HepG2 (cell line): Measurements from ENCODE around the gene ASB4. TPM values are rescaled to one million over a fixed set of nuclear protein-coding genes. Genes with fewer than 3 reads are reported as not detected.

ENCODE experiments used
- ATAC-seq: fragments of 200-7000 bp; cut with Tn5 transposase; 3 replicates; pipeline ENCODE4 v1.9.1; 2020; ENCODE audit warnings: mild to moderate bottlenecking, moderate library complexity
- BruUV-seq: library from RNA; stranded (reverse); fragments of 400-500 nt; replicated peaks from 2 replicates; lab custom pipeline; 2021; lab: Mats Ljungman, UMichigan
- CTCF ChIA-PET: fragments of 300-600 bp; formaldehyde crosslinking; extraction: SDS; loops from one replicate; lab custom pipeline; 2021; ENCODE audit warnings: low total read pairs, inconsistent platforms, low intra/inter-chr PET ratio; lab: Yijun Ruan, JAX
- POLR2A ChIA-PET: fragments of 350-600 bp; sonication (Branson Sonifier 250); formaldehyde crosslinking; loops from one replicate; lab custom pipeline; 2020; ENCODE audit warnings: antibody characterized with exemption, inconsistent platforms; lab: Yijun Ruan, JAX
- DNase-seq: peaks from one replicate; pipeline ENCODE4 v3.0.0-alpha.2; 2015; ENCODE audit warnings: low spot score
- FAIRE-seq: peaks from 3 replicates; lab custom pipeline; 2011; peaks lifted over from hg19 to GRCh38; lab: Jason Lieb, UNC
- H2AFZ ChIP-seq: one replicate; pipeline ENCODE4 v1.6.1; 2011; ENCODE audit warnings: low read length, inconsistent platforms
- H3K27ac ChIP-seq: fragments of 300-600 bp; 3 replicates; pipeline ENCODE4 v1.8.0; 2011; ENCODE audit warnings: mixed run types, mild to moderate bottlenecking, mixed read lengths, low read length, inconsistent platforms; ENCODE audit not compliant: insufficient read depth; ENCODE audit errors: extremely low read length
- H3K27me3 ChIP-seq, 2 experiments: fragments of 200-600 bp in 1 of 2; 2 replicates in 1 of 2; 3 replicates in 1 of 2; pipeline versions ENCODE4 v1.6.0 to v1.8.0; 2011; ENCODE audit warnings: low read length in 2 of 2, mild to moderate bottlenecking in 2 of 2, moderate library complexity in 2 of 2, inconsistent platforms in 1 of 2; ENCODE audit not compliant: insufficient read depth in 2 of 2, control insufficient read depth in 1 of 2
- H3K36me3 ChIP-seq, 2 experiments: fragments of 200-600 bp in 1 of 2; replicated peaks in 1 of 2; 2 replicates in 1 of 2; 3 replicates in 1 of 2; pipeline versions ENCODE4 v1.5.1 to v1.8.0; 2011; ENCODE audit warnings: low read length in 2 of 2, inconsistent platforms in 1 of 2; ENCODE audit not compliant: insufficient read depth in 2 of 2, control insufficient read depth in 1 of 2
- H3K4me1 ChIP-seq: 2 replicates; pipeline ENCODE4 v1.5.1; 2012; ENCODE audit warnings: low read length, inconsistent platforms; ENCODE audit not compliant: insufficient read depth
- H3K4me2 ChIP-seq: 2 replicates; pipeline ENCODE4 v1.6.0; 2011; ENCODE audit warnings: low read depth, low read length, inconsistent platforms
- H3K4me3 ChIP-seq, 3 experiments: fragments of 200-600 bp in 1 of 3; sonication (generic), shearing (Covaris generic) in 1 of 3; replicated peaks in 1 of 3; 2 replicates each; pipeline ENCODE4 v1.5.1; 2011 to 2016; ENCODE audit warnings: low read length in 3 of 3, inconsistent platforms in 2 of 3, low read depth in 2 of 3, mild to moderate bottlenecking in 2 of 3, control low read depth in 1 of 3, mixed read lengths in 1 of 3; ENCODE audit not compliant: insufficient read depth in 1 of 3
- H3K79me2 ChIP-seq: one replicate; pipeline ENCODE4 v1.6.1; 2011; ENCODE audit warnings: low read length, inconsistent platforms; ENCODE audit not compliant: insufficient read depth
- H3K9ac ChIP-seq: 2 replicates; pipeline ENCODE4 v1.6.0; 2011; ENCODE audit warnings: mild to moderate bottlenecking, low read depth, low read length, inconsistent platforms; ENCODE audit not compliant: insufficient read depth
- H3K9me3 ChIP-seq: 2 replicates; pipeline ENCODE4 v1.5.1; 2012; ENCODE audit warnings: mild to moderate bottlenecking, low read length
- H4K20me1 ChIP-seq: 2 replicates; pipeline ENCODE4 v1.6.0; 2011; ENCODE audit warnings: inconsistent platforms, mild to moderate bottlenecking, low read length, moderate library complexity; ENCODE audit not compliant: insufficient read depth
- CENPT ChIP-seq: sonication (generic); formaldehyde crosslinking; IDR thresholded peaks from 2 replicates; pipeline ENCODE4 v1.8.0; 2022; ENCODE audit warnings: low read depth, mild to moderate bottlenecking, moderate library complexity, missing genetic modification reagents
- ELF4 ChIP-seq: sonication (generic); formaldehyde crosslinking; IDR thresholded peaks from 2 replicates; pipeline ENCODE4 v1.5.0; 2020; ENCODE audit warnings: missing genetic modification reagents, mild to moderate bottlenecking, moderate library complexity, borderline replicate concordance
- FIP1L1 ChIP-seq: fragments of 200-400 bp; formaldehyde crosslinking; IDR thresholded peaks from 2 replicates; pipeline ENCODE4 v1.6.1; 2018; ENCODE audit warnings: low read depth, mild to moderate bottlenecking, low read length, moderate library complexity, borderline replicate concordance; ENCODE audit not compliant: insufficient read depth
- HNRNPL ChIP-seq: fragments of 200-400 bp; formaldehyde crosslinking; IDR thresholded peaks from 2 replicates; pipeline ENCODE4 v1.6.1; 2017; ENCODE audit warnings: mild to moderate bottlenecking, low read depth, low read length
- HOXA5 ChIP-seq: sonication (generic); formaldehyde crosslinking; IDR thresholded peaks from 2 replicates; pipeline ENCODE4 v1.4.0; 2020; ENCODE audit warnings: missing genetic modification reagents
- MED8 ChIP-seq: sonication (generic); formaldehyde crosslinking; IDR thresholded peaks from 2 replicates; pipeline ENCODE4 v1.8.1; 2023; ENCODE audit warnings: mild to moderate bottlenecking, missing genetic modification reagents; ENCODE audit not compliant: insufficient replicate concordance
- NONO ChIP-seq, 2 experiments: fragments of 450-650 bp in 1 of 2; sonication (generic) in 1 of 2; formaldehyde crosslinking in 1 of 2; IDR thresholded peaks in 1 of 2; conservative IDR thresholded peaks in 1 of 2; 2 replicates each; pipeline versions ENCODE4 v1.6.1 to v1.8.0; 2017 to 2022; ENCODE audit warnings: mild to moderate bottlenecking in 1 of 2, missing genetic modification reagents in 1 of 2, moderate library complexity in 1 of 2
- STAT5B ChIP-seq: sonication (generic); formaldehyde crosslinking; IDR thresholded peaks from 2 replicates; pipeline ENCODE4 v1.4.0; 2020; ENCODE audit warnings: missing genetic modification reagents
- ZBTB44 ChIP-seq: sonication (generic); formaldehyde crosslinking; IDR thresholded peaks from 2 replicates; pipeline ENCODE4 v1.4.0; 2020; ENCODE audit warnings: missing genetic modification reagents
- ZNF7 ChIP-seq: IDR thresholded peaks from 2 replicates; pipeline ENCODE4 v1.6.1; 2016; ENCODE audit warnings: missing biosample characterization, missing genetic modification reagents
- ZNF776 ChIP-seq: sonication (generic); formaldehyde crosslinking; IDR thresholded peaks from 2 replicates; pipeline ENCODE4 v1.4.0; 2020; ENCODE audit warnings: mild to moderate bottlenecking, missing genetic modification reagents
- WGBS: methylation state at CpG from one replicate; pipeline ENCODE4 v1.1.6; 2017; ENCODE audit warnings: low lambda C conversion rate; 5-methylcytosine and 5-hydroxymethylcytosine counted together
- in situ Hi-C: cut with HindIII; loops from 2 replicates; pipeline ENCODE4 v1.10.0; 2017; ENCODE audit warnings: low pct_unique_long_range_greater_than_20kb; ENCODE audit not compliant: extremely low pct_ligation_motif_present
- intact Hi-C: fragments of 100-400 bp; cut with micrococcal nuclease; formaldehyde crosslinking; loops from one replicate; pipeline ENCODE4 v1.10.0; 2022; ENCODE audit not compliant: unreplicated experiment
- polyA plus RNA-seq, 8 experiments: library from polyadenylated mRNA; depleted of rRNA in 3 of 8; stranded (reverse) in 7 of 8; unstranded in 1 of 8; fragments of >200 nt; fragmentation: Illumina TruSeq in 4 of 8; extraction: Trizol in 4 of 8; gene quantifications; 2 replicates each; pipeline versions ENCODE4 v1.2.1 to v1.2.3, GENCODE V29; 2011 to 2016; ENCODE audit warnings: low read depth in 4 of 8, missing spikeins in 1 of 8, mixed read lengths in 1 of 8; ENCODE audit not compliant: insufficient read depth in 1 of 8
- total RNA-seq, 5 experiments: library from RNA; depleted of rRNA; stranded (reverse); fragments of >200 nt; fragmentation: Illumina TruSeq; extraction: Trizol; gene quantifications; 2 replicates each; pipeline ENCODE4 v1.2.3, GENCODE V29; 2016; ENCODE audit warnings: low read depth in 1 of 5
- TF ChIP-seq, protein P1 (sequence below): IDR thresholded peaks from 2 replicates; pipeline ENCODE4 v1.4.0; 2020; ENCODE audit warnings: mild to moderate bottlenecking, missing genetic modification reagents
- TF ChIP-seq, protein P2 (sequence below): IDR thresholded peaks from 2 replicates; pipeline ENCODE4 v1.6.1; 2018; ENCODE audit warnings: missing genetic modification reagents, mild to moderate bottlenecking, missing compliant biosample characterization

The ASB4 gene
- total and polyA plus RNA-seq, 2 of the 13 experiments (the other 11 are each of a cell fraction or from before 2014, with no cell fraction given), result 1.1 to 4.0 TPM

DNA sequence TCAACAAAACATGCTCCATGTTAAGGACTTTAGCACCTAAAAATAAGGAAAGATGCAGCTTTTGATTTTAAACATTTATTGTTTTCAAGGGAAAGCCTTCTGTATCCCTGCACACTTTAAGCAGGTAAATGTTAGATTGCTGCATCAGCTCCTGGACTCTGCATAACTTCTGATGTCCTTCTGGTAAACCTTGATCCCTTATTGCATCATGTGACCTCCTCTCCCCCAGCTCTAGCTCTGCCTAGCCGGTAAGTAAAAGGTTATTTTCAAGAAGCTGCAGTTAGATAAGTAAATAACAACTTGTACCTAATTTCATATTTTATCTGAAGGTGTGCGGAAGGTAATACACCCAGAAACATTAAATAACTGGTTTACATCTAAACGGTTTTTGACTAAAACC lies 73.1 kb downstream of the ASB4 start (continued):
- TF ChIP-seq, protein P1, sequence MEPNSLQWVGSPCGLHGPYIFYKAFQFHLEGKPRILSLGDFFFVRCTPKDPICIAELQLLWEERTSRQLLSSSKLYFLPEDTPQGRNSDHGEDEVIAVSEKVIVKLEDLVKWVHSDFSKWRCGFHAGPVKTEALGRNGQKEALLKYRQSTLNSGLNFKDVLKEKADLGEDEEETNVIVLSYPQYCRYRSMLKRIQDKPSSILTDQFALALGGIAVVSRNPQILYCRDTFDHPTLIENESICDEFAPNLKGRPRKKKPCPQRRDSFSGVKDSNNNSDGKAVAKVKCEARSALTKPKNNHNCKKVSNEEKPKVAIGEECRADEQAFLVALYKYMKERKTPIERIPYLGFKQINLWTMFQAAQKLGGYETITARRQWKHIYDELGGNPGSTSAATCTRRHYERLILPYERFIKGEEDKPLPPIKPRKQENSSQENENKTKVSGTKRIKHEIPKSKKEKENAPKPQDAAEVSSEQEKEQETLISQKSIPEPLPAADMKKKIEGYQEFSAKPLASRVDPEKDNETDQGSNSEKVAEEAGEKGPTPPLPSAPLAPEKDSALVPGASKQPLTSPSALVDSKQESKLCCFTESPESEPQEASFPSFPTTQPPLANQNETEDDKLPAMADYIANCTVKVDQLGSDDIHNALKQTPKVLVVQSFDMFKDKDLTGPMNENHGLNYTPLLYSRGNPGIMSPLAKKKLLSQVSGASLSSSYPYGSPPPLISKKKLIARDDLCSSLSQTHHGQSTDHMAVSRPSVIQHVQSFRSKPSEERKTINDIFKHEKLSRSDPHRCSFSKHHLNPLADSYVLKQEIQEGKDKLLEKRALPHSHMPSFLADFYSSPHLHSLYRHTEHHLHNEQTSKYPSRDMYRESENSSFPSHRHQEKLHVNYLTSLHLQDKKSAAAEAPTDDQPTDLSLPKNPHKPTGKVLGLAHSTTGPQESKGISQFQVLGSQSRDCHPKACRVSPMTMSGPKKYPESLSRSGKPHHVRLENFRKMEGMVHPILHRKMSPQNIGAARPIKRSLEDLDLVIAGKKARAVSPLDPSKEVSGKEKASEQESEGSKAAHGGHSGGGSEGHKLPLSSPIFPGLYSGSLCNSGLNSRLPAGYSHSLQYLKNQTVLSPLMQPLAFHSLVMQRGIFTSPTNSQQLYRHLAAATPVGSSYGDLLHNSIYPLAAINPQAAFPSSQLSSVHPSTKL (CRISPR knock-in tag), result 0 out of 2 replicates have a peak, but pooled peaks have one; percentile 17
- TF ChIP-seq NONO (IDR thresholded peaks at IDR 0.05) (no peak), NONO (CRISPR knock-in tag; conservative IDR thresholded peaks at IDR 0.05) (no peak), MED8 (no peak), FIP1L1 (no peak), ZNF7 (CRISPR knock-in tag) (no peak)

DNA sequence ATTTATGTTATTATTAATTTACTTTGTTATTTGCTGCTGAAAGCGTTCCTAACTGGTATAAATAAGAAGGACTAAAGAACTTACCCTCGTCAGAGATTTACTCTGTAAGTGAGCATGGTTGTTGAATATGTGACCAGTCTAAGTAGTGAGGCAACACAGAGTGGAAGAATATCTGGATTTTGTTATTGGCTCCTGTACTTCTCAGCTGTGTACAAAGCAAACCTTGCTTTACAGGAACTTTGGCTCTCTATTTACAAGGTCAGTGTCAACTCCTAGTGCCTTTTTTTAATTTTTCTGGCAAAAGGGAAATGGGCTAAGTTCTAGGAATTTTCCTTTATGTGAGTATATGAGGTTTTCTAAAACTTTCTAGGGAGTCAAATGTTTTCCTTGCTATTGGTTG lies 74.9 kb downstream of the ASB4 start:
- no peaks in the 10 kb centered on the region for H3K36me3 ChIP-seq
- POLR2A ChIA-PET, result no interaction called here
- no peaks in the 10 kb centered on the region for H3K4me1 ChIP-seq
- H3K4me2 ChIP-seq, result no peak overlapping the region
- no TSS peak for BruUV-seq
- in situ Hi-C loops, result no loop called here
- FAIRE-seq (no peak), ATAC-seq (no peak; the same call in 2 of the 3 replicates), DNase-seq (no peak)
- peaks cover 0 to 4% of the 10 kb centered on the region in 2 experiments; a peak in 1 of 5 replicates for H3K27me3 ChIP-seq
- H3K27ac ChIP-seq, result no peak overlapping the region
- CTCF ChIA-PET, result no interaction called here
- H4K20me1 ChIP-seq, result no peaks in the 10 kb centered on the region
- H3K4me3 ChIP-seq, result no peak overlapping the region
- no peak overlapping the region for H3K9ac ChIP-seq
- H2AFZ ChIP-seq, result no peak overlapping the region
- intact Hi-C loops, result no loop called here
- 4% methylated on average over 2 of the region's 2 CpGs for WGBS
- H3K9me3 ChIP-seq, result no peaks in the 10 kb centered on the region
- H3K79me2 ChIP-seq, result no peaks in the 10 kb centered on the region
- no peak for TF ChIP-seq CENPT (CRISPR knock-in tag)
- no peak for TF ChIP-seq ELF4
- TF ChIP-seq STAT5B (CRISPR knock-in tag), result no peak
- no peak for TF ChIP-seq HNRNPL
- no peak for TF ChIP-seq HOXA5 (CRISPR knock-in tag)
- TF ChIP-seq ZNF776 (CRISPR knock-in tag), result no peak
- TF ChIP-seq, protein P2, sequence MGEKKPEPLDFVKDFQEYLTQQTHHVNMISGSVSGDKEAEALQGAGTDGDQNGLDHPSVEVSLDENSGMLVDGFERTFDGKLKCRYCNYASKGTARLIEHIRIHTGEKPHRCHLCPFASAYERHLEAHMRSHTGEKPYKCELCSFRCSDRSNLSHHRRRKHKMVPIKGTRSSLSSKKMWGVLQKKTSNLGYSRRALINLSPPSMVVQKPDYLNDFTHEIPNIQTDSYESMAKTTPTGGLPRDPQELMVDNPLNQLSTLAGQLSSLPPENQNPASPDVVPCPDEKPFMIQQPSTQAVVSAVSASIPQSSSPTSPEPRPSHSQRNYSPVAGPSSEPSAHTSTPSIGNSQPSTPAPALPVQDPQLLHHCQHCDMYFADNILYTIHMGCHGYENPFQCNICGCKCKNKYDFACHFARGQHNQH (CRISPR knock-in tag), result no peak
- no peak for TF ChIP-seq ZBTB44 (CRISPR knock-in tag)
